ENCODE measurements around the gene CAVIN1.
"Not testable (repeated sequence)": the region's sequence is repeated elsewhere in the genome, so short reads cannot be mapped to it uniquely, and the experiment has no call there.

The CAVIN1 gene

DNA sequence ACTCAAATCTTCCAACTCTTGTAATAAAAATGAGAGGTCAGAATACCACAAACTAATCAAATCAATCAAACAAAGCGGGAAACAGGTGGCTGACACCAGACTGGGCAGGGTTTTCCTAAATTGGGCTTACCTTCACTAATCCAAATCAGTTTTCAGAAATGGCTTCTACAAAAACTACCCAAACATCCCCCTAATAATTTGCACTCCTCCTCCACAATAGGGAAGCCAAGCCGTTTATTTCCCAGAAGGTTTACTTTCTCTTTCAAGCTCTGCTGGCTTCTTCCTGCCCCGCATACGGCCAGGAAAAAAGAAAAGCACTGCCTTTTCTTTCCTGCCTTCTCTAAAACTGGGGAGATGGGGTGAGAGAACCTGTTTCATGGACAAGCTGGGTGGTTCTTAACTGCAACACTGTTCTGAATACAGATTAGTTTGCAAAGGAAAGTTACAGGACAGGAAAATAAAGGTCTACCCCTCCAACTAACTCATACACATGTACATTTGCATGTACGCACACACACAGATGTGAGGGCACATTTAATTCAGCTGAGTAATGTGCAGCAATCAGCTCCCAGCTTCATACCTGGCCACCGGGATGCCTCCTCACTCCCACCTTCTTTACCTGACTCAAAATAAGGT is 44.0 kb downstream of the CAVIN1 start:
- DNase-seq (ENCODE audit: extremely low read depth in 1 of 2, low read depth in 1 of 2), result no peak

DNA sequence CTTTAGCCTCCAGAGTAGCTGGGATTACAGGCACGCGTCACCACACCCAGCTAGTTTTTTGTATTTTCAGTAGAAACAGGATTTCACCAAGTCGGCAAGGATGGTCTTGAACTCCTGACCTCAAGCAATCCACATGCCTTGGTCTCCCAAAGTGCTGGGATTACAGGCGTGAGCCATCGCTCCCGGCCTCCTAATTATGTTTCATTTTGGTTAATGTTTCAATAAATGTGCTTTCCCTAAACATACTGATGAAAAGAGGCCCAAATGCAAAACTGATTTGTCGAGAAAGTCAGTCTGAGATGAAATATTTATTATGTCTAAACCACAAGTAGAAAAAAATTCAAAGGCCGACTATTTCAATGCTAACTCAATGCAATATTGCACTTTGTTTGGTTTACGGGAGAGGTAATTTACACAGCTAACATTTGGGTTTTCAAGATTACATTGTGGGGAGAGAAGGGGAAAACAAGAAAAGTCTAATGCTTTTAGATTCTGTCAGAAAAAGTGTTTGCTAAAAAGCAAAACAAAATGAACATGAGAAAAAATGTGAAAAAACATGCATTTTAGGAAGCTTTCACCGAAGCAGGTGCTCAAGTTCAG is 44.6 kb downstream of the CAVIN1 start:
- DNase-seq (ENCODE audit: extremely low read depth in 1 of 2, low read depth in 1 of 2), result no peak

DNA sequence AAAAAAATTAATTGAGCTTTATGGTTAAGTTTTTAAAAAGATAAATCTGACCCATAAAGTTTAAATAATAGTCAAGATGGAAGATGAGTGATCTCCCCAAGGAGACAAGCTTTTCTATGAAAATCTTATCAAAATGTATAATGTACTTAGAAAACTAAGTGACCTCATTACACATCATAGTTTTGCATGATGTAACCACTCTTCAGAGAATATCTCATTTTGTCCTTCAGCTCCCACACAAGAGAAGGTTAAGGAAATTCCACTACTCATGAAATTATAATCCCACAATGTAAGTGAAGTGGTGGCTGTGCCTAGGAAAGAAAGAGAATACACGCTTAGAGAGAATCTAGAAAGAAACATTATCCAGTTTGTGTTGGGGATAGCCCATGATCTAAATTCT is 49.2 kb downstream of the CAVIN1 start:
- DNase-seq (ENCODE audit: extremely low read depth in 1 of 2, low read depth in 1 of 2), result no peak

DNA sequence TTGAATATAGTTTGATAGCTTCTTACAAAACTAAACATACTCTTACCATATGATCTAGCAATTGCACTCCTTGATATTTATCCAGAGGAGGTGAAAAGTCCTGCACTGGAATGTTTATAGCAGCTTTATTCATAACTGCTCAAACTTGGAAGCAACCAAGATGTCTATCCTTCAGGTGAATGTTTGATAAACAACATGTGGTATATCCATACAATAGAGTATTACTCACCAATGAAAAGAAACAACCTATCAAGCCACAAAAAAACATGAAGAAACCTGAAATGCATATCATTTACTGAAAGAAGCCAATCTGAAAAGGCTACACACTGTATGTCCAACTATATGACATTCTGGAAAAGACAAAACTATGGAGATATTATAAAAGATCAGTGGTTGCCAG is 50.9 kb downstream of the CAVIN1 start:
- no peak for DNase-seq (ENCODE audit: extremely low read depth in 1 of 2, low read depth in 1 of 2)

DNA sequence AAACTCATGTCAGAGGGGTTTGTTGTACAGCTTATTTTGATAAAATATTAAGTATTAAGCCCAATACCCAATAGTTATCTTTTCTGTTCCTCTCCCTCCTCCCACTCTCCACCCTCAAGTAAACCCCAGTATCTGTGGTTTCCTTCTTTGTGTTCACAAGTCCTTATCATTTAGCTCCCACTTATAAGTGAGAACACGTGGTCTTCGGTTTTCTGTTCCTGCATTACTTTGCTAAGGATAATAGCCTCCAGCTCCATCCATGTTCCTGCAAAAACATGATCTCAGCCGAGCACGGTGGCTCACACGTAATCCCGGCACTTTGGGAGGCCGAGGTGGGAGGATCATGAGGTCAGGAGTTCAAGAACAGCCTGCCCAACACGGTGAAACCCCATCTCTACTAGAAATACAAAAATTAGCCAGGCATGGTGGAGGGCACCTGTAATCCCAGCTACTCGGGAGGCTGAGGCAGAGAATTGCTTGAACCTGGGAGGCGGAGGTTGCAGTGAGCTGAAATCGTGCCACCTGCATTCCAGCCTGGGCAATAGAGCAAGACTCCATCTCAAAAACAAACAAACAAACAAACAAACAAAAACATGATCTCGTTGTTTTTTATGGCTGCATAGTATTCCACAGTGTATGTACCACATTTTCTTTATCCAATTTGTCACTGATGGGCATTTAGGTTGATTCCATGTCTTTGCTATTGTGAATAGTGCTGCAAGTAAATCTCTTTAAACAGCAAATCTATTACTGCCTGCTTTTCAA is 54.1 kb downstream of the CAVIN1 start:
- not testable (repeated sequence) for DNase-seq (ENCODE audit: extremely low read depth in 1 of 2, low read depth in 1 of 2)

DNA sequence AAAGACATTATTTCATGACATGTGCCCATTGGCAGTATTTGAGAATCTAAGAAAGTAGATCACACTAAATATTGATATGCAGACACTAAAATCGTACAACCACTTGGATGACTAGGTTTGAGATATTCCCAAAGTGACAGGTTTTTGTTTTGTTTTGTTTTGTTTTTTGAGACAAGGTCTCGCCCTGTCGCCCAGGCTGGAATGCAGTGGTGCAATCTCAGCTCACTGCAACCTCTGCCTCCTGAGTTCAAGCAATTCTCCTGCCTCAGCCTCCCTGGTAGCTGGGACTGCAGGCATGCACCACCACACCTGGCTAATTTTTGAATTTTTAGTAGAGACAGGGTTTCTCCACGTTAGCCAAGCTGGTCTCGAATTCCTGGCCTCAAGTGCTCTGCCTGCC is 54.7 kb downstream of the CAVIN1 start:
- not testable (repeated sequence) for DNase-seq (ENCODE audit: extremely low read depth in 1 of 2, low read depth in 1 of 2)

DNA sequence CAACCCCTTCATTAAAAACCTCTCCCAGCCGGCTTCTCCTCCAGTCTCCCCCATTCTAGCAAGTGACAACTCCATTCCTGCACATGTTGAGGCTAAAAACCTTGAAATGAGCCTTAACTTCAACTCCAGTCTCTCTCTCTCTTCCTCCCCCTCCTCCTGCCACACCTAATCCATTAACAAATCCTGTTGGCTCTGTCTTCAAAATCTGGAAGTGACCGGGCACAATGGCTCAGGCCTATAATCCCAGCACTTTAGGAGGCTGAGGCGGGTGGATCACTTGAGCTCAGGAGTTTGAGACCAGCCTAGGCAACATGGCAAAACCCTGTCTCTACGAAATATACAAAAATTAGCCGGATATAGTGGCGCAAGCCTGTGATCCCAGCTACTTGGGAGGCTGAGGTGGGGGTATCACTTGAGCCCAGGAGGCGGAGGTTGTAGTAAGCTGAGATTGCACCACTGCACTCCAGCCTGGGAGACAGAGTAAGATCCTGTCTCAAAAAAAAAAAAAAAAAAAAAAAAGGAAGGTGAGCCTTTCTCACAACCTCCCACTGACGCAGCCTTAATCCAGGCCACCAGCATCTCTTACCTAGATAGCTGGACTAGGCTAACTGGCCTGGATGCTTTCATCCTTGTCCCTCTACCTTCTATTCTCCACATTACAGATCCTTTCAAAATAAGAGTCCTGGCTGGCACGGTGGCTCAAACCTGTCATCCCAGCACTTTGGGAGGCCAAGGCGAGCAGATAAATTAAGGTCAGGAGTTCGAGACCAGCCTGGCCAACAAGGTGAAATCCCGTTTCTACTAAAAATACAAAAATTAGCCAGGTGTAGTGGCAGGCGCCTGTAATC is 56.7 kb downstream of the CAVIN1 start:
- not testable (repeated sequence) for DNase-seq (ENCODE audit: extremely low read depth in 1 of 2, low read depth in 1 of 2)

DNA sequence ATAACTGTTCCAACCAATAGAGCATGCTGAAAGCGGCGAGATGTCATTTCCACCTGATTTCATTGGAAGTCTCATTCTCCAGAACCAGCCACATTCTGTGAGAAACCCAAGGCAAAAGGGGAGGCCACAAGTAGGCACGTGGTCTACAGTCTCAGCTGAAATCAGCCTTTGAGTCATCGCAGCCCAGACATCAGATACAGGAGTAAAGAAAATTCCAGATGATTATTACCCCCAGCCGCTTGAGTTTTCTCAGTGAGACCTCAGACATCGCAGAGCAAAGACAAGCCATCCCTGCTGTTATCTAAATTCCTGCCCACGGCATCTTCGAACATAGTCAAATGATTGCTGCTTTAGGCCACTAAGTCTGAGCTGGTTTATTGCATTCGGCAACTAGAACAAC is 57.9 kb downstream of the CAVIN1 start:
- DNase-seq (ENCODE audit: extremely low read depth in 1 of 2, low read depth in 1 of 2), result no peak

DNA sequence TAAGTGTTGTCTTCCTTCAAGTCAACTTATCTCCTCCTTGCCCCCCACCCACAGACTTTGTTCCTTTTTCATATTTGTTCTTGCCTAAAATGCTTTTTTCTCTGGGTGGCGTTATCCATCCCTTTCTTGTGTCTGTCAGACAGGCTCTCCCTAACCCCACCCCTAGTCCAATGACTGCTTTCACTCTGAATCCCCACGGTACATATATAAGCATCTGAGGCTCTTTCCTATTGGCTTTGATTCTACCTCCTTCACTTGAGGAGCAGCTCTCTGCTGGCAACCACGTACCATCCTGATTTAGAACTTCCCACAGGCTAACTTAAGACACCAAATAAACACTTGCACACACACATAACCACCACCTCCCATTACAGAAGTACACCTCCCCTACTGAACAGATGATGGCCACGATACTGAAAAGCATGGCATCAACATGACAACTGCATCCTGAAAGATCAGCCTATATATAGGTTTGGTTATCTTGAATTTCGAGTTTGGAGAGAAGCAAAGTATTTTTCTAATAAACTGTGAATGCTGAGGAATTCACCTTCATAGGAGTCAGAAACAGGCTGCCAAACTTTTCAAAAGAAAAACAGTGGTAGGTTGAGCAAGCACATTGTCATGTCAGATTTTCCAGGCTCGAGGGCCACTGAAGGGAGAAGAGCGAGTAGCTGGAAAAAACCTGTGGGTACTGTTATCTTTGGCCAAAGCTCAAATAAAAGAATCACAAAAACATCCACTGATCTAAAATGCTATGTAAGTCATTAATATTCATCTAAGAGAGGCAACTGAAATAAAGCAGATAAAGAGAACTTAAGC is 59.1 kb downstream of the CAVIN1 start:
- DNase-seq (ENCODE audit: extremely low read depth in 1 of 2, low read depth in 1 of 2), result no peak

DNA sequence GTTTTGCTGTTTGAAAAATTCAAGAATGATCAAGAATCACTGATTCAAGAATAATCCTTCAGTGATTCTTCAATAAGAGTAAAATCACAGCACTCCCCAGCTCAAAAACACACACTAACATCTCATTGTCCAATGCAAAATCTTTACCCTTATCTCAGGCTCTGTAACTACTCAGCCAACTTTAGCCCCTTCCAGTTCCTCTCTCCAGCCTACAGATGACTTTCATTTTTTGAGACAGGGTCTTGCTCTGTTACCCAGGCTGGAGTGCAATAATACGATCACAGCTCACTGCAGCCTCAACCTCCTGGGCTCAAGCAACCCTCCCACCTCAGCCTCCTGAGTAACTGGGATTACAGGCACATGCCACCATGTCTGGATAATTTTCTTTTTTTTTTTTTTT is 59.8 kb downstream of the CAVIN1 start:
- no peak for DNase-seq (ENCODE audit: extremely low read depth in 1 of 2, low read depth in 1 of 2)

DNA sequence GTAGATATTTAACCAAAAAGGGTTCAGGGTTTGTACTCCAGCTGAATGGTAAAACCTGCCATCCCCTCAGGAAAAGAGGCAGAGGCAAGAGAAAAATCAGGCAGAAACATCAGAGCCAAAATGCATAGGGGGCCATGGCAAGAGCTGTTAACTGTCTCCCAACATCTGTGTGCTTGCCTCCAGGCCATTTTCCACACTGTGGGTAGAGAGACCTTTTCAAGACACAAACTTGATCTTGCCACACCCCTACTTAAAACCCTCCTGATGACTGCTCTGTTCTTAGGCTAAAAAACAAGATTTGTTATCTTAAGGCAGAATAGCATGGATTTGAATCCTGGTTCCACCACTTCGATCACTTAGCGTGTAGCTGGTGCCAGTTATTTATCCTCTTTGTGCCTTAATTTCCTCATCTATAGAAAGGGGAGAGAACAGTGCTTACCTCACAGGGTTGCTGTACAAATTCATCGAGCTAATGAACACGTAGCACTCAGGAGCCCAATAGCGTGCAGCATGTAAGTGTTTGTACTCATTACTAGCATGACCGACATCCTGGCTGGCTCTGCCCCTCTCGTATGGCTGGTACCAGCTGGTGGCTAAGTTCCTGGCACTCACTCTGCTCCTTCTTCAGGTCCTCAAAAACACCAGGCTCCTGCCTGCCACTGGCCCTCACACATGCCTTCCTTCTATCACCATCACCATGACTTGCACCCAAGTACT is 60.7 kb downstream of the CAVIN1 start:
- DNase-seq (ENCODE audit: extremely low read depth in 1 of 2, low read depth in 1 of 2), result no peak

DNA sequence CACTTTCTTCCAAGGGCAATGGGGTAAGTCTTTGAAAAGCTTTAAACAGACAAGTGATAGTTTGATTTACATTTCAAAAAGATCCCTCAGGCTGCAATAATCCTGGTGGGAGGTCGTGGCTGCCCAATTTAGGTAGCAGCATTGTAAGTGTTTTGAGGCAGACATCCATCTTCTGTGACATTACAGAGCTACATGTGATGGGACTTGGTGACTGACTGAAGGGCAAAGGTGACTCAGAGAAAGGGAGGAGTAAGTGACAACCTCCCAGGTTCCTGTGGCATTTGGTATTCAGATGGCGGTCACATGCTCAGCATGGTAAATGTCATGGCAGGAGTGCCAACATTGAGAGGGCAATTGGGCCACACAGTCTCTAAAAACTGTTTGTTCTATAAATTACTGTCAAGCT is 61.3 kb downstream of the CAVIN1 start:
- no peak for DNase-seq (ENCODE audit: extremely low read depth in 1 of 2, low read depth in 1 of 2)

DNA sequence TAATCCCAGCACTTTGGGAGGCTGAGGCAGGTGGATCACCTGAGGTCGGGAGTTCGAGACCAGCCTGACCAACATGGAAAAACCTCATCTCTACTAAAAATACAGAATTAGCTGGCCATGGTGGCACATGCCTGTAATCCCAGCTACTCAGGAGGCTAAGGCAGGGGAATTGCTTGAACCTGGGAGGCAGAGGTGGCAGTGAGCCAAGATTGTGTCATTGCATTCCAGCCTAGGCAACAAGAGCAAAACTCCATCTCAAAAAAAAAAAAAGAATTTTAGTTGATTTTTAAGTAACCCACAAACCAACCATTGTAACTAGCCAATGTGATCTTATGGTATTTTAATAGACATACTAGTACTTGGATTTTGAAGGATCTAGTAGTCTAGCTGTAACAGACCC is 62.7 kb downstream of the CAVIN1 start:
- not testable (repeated sequence) for DNase-seq (ENCODE audit: extremely low read depth in 1 of 2, low read depth in 1 of 2)

DNA sequence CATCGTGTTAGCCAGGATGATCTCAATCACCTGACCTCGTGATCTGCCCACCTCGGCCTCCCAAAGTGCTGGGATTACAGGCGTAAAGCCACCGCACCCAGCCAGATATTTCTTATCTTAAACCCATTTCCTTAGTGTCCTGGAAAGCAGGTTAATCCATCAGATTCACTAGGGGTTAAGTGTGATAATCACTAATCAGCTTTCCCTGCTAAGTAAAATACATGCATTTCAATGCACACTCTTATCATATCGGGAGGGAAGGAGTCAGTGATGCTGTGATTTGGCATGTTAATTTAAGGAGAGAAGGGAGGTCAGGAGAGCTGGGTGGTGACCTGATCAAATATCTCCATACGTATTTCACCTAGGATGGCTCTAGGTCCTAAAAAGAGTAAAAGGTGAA is 63.9 kb downstream of the CAVIN1 start:
- DNase-seq (ENCODE audit: extremely low read depth in 1 of 2, low read depth in 1 of 2), result no peak

DNA sequence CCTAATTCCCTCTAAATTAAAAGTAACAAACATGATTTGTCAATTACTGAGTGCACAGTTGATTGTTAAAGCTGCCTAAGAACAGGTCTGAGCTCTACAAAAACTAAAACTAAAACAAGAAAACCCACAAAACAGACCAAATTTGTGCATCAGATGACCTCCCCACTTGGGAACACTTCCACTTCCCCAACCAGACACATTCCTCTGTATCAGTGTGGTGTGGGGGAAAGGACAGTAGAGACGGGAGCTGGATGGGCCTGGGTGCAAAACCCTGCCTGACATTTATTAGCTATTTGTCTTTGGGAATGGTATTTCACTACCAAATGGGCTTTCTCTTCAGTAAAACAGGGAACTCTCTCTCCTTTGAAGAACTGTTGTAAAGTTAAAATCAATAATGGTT is 64.6 kb downstream of the CAVIN1 start:
- no peak for DNase-seq (ENCODE audit: extremely low read depth in 1 of 2, low read depth in 1 of 2)

DNA sequence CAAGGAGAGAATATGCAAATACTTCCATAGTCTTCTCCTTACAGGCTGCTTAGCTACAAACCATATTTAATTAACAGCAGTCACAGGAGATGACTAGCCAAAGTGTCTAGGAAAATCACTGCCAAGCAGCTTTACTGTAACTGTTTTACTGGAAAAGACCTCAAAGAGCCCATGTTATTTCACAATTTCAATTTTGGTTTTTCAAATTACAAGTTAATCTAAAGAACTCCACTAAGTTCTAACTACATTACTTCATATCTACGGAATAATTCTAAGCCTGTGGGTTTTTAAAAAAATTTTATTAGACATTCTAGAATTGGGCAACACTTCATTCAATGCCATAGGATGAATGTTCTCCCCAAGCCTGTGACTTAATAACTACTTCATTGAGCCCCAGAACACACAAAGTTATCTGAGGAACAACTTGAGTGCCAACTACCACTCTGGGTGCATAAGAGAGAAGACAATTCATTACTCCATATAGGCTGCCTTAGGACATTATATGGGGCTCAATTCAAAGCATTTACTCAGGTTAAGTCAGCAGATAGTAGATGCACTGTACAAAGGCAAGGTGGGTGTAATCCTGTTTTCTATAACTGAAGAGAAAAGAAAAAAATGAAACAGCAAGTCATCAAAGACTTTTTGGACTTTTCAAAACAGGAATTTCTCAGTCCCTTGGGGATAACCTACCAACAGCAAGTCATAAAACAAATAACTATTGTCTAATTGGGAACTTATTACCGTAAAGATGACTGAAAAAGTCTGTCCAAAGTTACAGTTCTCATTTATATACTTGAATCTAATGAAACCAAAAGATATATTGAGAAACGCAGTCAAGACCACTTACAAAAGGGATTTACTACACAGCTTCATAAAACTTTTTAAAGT is 67.9 kb downstream of the CAVIN1 start:
- DNase-seq (ENCODE audit: extremely low read depth in 1 of 2, low read depth in 1 of 2), result no peak
